Ishikawa (cell line): ENCODE measurements around the gene SRA1.

Source experiments
- CEBPB ChIP-seq: IDR thresholded peaks from 2 replicates; pipeline ENCODE4 v1.6.1; 2012
- CREB1 ChIP-seq: IDR thresholded peaks from 2 replicates; pipeline ENCODE4 v1.6.1; 2012; ENCODE audit warnings: low read depth
- EGR1 ChIP-seq: IDR thresholded peaks from 2 replicates; pipeline ENCODE4 v1.6.1; 2012
- EP300 ChIP-seq: IDR thresholded peaks from 2 replicates; pipeline ENCODE4 v1.6.1; 2012; ENCODE audit warnings: borderline replicate concordance
- FOXM1 ChIP-seq: IDR thresholded peaks from 2 replicates; pipeline ENCODE4 v1.6.1; 2012; ENCODE audit warnings: low read depth, borderline replicate concordance
- NFIC ChIP-seq: IDR thresholded peaks from 2 replicates; pipeline ENCODE4 v1.6.1; 2012
- RAD21 ChIP-seq: IDR thresholded peaks from 2 replicates; pipeline ENCODE4 v1.6.1; 2012; ENCODE audit warnings: low read depth
- REST ChIP-seq: IDR thresholded peaks from 2 replicates; pipeline ENCODE4 v1.6.1; 2012; ENCODE audit warnings: low read depth, mild to moderate bottlenecking
- TAF1 ChIP-seq: IDR thresholded peaks from 2 replicates; pipeline ENCODE4 v1.6.1; 2012; ENCODE audit warnings: low read depth, mild to moderate bottlenecking
- TEAD4 ChIP-seq: IDR thresholded peaks from 2 replicates; pipeline ENCODE4 v1.6.1; 2012
- YY1 ChIP-seq: IDR thresholded peaks from 2 replicates; pipeline ENCODE4 v1.6.1; 2012; ENCODE audit warnings: low read depth

GRCh38 chr5:140598836-140599235 is 41.6 kb upstream of the SRA1 start:
- TF ChIP-seq RAD21 (no peak), CEBPB (no peak), EGR1 (no peak), TEAD4 (no peak), TAF1 (no peak), EP300 (no peak), REST (no peak), NFIC (no peak), CREB1 (no peak), YY1 (no peak), FOXM1 (no peak)
